Left renal pelvis (tissue), 4 donors: Measurements from ENCODE around the gene PDZD8. TPM values are rescaled to one million over a fixed set of nuclear protein-coding genes. Genes with fewer than 3 reads are reported as not detected.

Experiments used
- DNase-seq, 4 donors: peaks; one replicate each; pipeline ENCODE4 v3.0.0-alpha.2; 2013; ENCODE audit warnings: low read depth in 4 of 4, low spot score in 3 of 4
- polyA plus RNA-seq, 4 donors: library from polyadenylated mRNA; unstranded; fragments of 120-200 nt; gene quantifications; one replicate each; pipeline ENCODE4 v1.2.1, GENCODE V29; 2013; ENCODE audit not compliant: insufficient read length in 4 of 4

PDZD8 gene
- polyA plus RNA-seq, 4 donors: 32.0 to 46.5 (median 38.3) TPM

- DNase-seq: no peak
These were observed 24.3 kb upstream of the PDZD8 start for GRCh38 chr10:117399341-117400196.

GRCh38 chr10:117398029-117398428 is 22.8 kb upstream of the PDZD8 start:
- no peak for DNase-seq

GRCh38 chr10:117391436-117392205 is 16.4 kb upstream of the PDZD8 start:
- no peak for DNase-seq

GRCh38 chr10:117390420-117390819 is 15.2 kb upstream of the PDZD8 start:
- no peak for DNase-seq

GRCh38 chr10:117386805-117387204 is 11.6 kb upstream of the PDZD8 start:
- no peak for DNase-seq

GRCh38 chr10:117382861-117383260 is 7.6 kb upstream of the PDZD8 start:
- no peak for DNase-seq

- DNase-seq: peak in 1 of 4 donors; percentile 17
These were observed 507 bp downstream of the PDZD8 start for GRCh38 chr10:117374506-117375359.

- DNase-seq: peak in 1 of 4 donors; percentile 4
These were observed 1.3 kb downstream of the PDZD8 start for GRCh38 chr10:117373823-117374505.

- no peak for DNase-seq
These were observed 5.0 kb downstream of the PDZD8 start for GRCh38 chr10:117370205-117370604.

GRCh38 chr10:117367718-117368117 is 7.5 kb downstream of the PDZD8 start:
- no peak for DNase-seq

- no peak for DNase-seq
These were observed 8.5 kb downstream of the PDZD8 start for GRCh38 chr10:117366741-117367140.

GRCh38 chr10:117365612-117366011 is 9.6 kb downstream of the PDZD8 start:
- DNase-seq: no peak

GRCh38 chr10:117364110-117364960 is 10.9 kb downstream of the PDZD8 start:
- DNase-seq: no peak

GRCh38 chr10:117363028-117363427 is 12.2 kb downstream of the PDZD8 start:
- DNase-seq: no peak

- no peak for DNase-seq
These were observed 12.9 kb downstream of the PDZD8 start for GRCh38 chr10:117362313-117362712.

GRCh38 chr10:117360994-117361667 is 14.1 kb downstream of the PDZD8 start:
- no peak for DNase-seq

- no peak for DNase-seq
These were observed 15.2 kb downstream of the PDZD8 start for GRCh38 chr10:117360016-117360415.

- DNase-seq: no peak
These were observed 20.2 kb downstream of the PDZD8 start for GRCh38 chr10:117355072-117355471.

GRCh38 chr10:117353684-117354083 is 21.6 kb downstream of the PDZD8 start:
- DNase-seq: no peak
